ENCODE measurements around the gene TMED1.

TMED1 gene

DNA sequence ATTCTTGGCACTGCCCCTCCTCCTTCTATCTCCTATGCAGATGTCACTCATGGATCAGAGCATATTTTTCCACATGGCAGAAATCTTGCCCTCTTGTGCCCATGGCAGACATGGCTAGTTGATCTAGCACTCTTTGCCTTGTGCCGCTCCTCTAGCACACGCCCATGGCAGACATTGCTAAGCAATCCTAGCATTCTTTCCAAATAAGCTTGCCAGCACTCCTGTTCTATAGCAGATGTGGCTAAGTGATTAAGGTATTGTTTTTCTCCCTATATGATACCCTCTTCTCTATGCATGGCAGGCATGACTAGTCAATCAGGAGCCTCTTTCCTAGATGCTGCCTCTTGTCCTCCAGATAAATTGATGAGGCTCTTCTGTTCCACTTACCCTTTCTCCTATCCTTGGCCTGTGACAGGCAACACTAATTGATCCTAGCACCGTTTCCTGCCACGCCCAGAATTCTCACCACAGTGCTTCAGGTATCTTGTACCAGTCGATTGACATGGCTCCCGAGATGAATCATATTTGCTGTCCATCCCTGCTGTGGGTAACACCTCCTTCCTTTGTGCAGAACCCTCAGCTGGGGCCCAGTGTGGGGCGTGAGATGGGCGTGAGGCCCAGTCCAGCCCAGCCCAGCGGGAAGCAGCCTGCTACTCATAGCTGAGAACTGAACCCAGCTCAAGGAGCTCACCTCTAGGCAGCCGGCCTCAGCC lies 26.9 kb downstream of the TMED1 start:
- peak; percentile 45 for DNase-seq

DNA sequence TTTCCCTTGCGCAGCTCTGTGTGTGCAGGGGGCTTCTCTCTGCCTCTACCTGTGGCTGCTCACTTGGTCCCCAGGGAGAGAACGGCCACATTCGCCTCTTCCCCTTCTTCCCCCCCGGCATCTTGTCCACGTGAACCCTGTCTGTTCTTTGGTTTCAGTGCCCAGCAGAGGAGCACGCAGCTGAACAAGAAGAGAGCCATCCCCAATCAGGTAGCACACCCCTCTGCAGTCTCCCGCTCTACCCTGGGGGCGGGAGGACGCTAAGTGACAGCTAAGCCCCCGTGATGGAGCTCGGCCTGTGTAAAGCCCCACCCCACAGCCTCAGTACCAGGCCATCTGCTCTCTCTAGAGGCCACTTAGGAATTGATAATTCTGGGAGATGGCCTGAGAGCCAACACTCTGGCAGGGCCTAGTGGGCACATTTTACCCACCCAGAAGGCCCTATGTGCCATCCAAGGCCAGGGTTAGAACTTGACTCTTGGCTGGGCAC lies 30.2 kb downstream of the TMED1 start:
- no peak for DNase-seq

DNA sequence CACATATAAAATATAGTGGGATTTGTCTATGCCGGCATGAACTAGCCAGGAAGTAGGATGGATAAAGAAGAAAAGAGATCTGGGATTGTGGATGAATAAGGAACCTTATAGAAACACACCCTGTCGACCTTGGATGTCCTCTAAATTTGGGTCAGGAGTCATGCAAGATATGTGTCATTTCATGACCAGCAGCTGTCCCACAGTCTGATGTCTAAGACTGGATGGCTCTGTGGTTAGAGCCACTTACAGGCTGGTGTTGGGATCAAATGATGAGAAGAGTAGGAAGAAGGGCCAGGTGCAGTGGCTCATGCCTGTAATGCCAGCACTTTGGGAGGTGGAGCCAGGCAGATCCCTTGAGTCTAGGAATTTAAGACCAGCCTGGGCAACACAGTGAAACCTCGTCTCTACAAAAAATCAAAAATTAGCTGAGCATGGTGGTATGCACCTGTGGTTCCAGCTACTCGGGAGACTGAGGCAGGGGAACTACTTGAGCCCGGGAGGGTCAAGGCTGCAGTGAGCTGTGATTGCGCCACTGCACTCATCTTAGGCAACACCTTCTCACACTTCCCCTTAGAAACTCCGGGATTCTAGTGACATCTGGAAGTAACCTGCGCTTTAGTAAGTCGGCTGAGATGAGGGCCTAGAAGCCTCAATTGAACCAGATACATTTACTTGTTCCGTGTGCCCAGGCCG lies 30.8 kb downstream of the TMED1 start:
- no peak for DNase-seq

DNA sequence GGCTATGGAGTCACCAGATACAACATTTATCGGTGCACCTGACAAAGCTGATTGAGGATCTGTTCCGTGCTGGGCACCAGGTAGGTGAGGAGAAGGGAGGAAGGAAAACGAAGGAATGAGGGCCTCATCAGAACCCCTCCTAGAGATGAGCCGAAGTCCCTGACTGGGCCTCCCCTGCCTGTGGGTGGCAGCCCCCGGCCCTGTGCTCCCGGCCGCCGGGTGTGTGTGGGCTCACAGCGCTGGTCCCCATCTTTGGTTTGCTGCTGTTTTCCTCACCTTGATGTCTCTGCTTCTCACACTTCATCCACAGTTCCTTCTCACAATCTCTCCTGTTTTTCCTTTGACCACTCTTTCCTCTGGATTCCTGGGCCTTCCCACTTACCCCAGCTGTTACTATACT lies 32.8 kb downstream of the TMED1 start:
- no peak for DNase-seq

DNA sequence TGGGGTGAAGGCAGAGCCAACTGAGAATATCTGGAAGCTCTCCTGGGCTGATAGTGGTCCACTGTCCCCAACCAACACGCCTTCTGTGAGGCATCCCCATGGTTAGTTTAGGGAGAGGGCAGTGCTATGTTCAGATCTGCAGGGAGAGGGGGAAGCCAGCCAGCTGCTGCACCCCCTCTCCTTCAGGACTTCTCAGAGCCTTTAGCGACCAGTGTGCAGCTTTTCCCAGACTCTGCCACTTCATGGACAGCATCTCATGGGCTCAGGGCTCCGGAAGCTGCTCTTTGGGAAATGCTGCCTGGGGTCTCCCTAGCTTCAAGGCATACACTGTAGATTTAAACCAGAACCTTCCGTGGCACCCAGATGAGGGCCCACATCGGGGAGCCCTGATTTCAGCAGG lies 33.5 kb downstream of the TMED1 start:
- no peak for DNase-seq

DNA sequence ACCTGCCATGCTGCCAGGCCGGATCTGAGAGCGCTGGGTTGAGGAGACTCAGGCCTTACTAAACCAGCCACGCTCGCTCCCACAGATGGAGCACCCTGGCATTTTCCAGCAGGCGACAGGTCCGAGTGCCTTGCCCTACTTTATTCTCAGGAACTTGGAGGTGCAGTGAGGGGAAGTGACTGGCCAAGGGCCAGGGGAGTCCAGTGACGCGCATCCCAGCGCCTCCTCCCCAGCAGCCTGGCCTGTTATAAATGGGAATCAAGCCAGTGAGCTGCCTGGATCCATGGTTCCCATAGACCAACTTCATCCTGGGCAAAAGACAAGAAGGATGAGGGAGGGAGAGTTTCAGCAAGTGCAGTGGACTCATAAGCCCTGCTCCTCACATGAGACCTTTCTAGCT lies 35.5 kb downstream of the TMED1 start:
- DNase-seq: no peak

DNA sequence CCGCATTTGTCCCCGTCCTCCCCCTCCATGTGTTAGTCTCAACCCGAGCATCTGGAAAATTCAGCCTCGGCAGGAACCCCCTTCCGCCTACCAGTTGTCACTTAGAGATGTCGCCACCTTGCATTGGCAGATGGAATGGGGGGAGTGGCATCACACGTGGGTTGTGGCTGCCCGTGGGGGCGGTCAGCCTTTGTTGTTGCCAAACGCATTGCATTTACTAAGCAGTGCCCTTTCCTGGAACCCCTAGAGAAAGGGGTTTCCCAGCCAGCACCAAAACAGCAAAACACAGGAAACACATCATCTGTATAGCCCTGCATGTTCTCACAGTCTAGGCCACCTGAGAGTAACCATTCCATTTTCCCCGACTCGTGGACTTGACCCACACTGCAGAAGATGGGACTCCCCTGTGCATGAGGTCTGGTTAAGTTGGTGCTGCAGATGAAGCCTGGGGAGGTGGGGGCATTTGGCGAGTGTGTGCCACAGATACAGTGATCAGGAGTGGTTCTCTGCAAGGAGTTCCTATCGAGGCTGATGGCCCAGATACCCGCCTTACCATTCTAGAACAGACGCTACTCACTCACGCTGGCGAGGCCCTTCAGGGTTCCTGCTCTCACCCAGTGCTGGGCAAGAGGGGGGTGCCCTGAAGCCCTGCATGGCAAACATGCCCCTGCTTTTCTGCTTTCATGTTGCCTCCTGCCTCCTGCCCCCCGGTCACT lies 38.3 kb downstream of the TMED1 start:
- DNase-seq: peak; percentile 72

DNA sequence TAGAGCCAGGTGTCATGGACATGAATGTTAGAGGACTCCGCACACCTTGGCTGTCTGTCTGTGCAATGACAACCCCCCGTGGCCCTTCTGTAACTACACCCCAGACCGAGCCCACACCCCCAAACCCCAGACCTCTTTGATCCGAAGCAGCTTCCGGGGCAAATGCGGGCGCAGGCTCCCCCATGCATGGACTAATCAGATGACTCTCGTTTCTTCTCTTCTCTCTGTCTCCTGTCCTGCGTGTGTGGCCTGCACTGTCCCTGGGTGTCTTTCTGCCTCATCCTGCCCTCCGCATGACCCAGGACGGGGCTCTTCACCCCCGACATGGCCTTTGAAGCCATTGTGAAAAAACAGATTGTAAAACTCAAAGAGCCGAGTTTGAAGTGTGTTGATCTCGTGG lies 38.9 kb downstream of the TMED1 start:
- DNase-seq: peak; percentile 45

DNA sequence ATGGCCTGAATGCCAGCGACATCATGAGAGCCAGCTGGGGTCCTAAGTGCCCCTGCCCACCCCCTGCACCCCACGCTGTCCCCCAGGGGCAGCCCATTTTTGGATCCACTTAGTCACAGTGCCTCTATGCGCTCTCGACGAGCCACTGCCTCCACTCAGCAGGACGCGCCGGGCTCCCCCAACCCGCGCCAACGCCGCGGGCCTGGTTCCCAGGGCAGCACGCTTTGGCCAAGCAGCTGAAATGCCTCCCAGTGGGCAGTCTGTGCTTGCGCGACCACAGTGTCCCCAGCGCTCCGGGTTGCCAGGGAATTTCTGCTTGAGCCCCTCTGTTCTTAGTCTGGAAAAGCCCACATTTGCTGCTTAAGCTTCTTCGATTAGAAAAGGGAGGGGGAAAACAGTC lies 39.4 kb downstream of the TMED1 start:
- DNase-seq: no peak

DNA sequence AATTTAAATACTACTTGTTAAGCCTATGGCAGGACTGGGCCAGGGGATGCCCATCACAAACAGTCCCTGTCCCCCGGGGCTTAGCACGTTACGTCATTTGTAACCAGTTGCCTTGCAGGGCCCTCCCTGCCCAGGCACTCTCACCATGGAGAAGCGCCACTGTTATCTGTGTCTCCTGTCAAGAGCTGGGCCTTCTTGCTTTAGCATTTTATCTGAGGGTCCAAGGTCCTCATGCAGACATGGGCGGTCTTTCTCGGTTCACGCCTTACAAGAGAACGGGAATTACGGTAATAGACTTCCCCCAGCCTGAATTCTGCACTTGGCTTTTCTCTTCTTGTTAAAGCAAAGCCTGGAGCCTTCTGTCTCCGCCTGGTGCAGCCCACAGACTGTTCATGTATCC lies 46.1 kb downstream of the TMED1 start:
- no peak for DNase-seq

DNA sequence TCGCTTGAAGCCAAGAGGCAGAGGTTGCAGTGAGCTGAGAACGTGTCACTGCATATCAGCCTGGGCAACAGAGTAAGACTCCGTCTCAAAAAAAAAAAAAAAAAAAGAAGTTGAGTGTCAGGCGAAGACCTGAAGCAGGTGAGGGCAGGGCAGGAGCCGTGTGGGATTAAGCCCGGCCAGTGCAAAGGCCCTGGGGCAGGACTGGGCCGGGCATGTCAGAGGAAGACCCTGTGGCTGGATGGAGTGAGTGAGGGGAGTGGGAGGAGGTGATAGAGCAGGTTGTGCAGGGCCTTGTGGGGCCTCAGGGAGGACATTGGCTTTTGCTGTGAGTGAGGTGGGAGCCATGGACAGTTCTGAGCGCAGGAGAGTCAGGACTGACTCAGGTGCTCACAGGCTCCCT lies 47.9 kb downstream of the TMED1 start:
- no peak for DNase-seq

DNA sequence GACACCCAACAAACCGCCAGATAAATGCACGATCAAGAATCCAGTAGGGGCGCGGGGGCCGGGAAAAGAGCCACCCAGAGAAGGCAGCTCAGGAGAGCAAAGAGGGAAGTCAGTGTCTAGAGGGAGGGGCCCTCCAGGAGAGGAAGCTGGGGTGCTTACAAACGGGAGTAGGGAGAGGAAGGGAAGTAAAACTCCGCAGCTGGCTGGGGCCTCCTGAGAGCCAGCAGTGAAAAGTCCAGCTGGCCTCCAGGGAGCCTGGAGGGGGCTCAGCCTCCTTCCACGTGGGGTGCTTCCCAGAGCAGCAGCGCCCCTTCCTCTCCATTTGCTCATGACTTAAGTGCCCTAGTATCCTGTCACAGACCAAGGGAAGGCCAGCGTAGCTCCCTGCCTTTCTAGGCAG lies 51.8 kb downstream of the TMED1 start:
- DNase-seq: no peak

DNA sequence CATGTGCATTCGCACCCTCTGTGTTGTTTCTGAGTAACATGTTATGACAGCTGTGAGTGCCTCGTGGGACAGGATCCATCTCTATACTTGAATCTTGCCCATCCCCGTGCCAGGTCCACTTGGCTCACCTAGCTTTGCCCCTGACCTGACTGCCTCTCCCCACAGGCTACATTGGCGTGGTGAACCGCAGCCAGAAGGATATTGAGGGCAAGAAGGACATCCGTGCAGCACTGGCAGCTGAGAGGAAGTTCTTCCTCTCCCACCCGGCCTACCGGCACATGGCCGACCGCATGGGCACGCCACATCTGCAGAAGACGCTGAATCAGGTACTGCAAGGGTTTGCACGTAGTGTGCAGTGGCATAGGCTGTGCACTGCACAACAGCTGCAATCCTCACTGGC lies 53.2 kb downstream of the TMED1 start:
- no peak for DNase-seq

Measured in CD4-positive, alpha-beta T cell treated with Interleukin-6 for 4 hours (primary cell).